A172 (cell line): ENCODE data around the gene CREB3L1. TPM values are rescaled to one million over a fixed set of nuclear protein-coding genes. Genes with fewer than 3 reads are reported as not detected.

Experiments
- DNase-seq: peaks from one replicate; pipeline ENCODE4 v3.0.0-alpha.2; 2015; ENCODE audit warnings: low spot score
- total RNA-seq: library from RNA; depleted of rRNA; stranded (reverse); fragments of >200 nt; shearing (Covaris generic); gene quantifications from 2 replicates; pipeline ENCODE4 v1.2.3, GENCODE V29; 2014; rRNA removed

The CREB3L1 gene, protein sequence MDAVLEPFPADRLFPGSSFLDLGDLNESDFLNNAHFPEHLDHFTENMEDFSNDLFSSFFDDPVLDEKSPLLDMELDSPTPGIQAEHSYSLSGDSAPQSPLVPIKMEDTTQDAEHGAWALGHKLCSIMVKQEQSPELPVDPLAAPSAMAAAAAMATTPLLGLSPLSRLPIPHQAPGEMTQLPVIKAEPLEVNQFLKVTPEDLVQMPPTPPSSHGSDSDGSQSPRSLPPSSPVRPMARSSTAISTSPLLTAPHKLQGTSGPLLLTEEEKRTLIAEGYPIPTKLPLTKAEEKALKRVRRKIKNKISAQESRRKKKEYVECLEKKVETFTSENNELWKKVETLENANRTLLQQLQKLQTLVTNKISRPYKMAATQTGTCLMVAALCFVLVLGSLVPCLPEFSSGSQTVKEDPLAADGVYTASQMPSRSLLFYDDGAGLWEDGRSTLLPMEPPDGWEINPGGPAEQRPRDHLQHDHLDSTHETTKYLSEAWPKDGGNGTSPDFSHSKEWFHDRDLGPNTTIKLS
- 7.5 and 15.4 TPM in 2 replicates for total RNA-seq

DNA sequence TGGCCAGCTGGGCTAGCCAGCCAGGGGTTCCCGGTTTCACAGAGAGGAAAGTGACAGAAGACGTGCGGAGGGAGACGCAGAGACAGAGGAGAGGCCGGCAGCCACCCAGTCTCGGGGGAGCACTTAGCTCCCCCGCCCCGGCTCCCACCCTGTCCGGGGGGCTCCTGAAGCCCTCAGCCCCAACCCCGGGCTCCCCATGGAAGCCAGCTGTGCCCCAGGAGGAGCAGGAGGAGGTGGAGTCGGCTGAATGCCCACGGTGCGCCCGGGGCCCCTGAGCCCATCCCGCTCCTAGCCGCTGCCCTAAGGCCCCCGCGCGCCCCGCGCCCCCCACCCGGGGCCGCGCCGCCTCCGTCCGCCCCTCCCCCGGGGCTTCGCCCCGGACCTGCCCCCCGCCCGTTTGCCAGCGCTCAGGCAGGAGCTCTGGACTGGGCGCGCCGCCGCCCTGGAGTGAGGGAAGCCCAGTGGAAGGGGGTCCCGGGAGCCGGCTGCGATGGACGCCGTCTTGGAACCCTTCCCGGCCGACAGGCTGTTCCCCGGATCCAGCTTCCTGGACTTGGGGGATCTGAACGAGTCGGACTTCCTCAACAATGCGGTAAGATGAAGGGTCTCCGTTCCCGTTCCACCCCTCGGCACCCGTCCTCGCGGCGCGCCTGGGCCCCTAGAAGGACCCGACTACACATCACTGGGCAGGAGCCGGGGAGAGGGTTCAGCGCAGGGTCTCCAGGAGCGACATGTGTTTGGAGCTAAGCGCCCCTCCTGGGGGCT, at the start of gene CREB3L1:
TSS of gene CREB3L1 (plus strand) at position 41 of the 765 bp plus-strand sequence. CDS start at position 491, 450 bp downstream.
- DNase-seq, result no peak

DNA sequence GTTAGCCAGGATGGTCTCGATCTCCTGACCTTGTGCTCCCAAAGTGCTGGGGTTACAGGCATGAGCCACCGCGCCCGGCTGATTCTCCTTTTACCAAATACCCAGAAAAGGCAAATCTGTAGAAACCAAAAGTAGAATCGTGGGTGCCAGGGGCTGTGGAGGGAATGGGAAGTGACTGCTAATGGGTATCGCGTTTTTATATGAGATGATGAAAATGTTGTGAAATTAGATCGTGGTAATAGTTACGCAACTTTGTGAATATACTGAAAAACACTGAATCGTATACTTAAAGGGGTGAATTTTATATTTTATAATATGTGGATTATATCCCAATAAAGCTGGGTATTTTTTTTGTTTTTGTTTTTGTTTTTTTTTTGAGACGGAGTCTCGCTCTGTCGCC, 48.2 kb upstream of the CREB3L1 start:
- no peak for DNase-seq

DNA sequence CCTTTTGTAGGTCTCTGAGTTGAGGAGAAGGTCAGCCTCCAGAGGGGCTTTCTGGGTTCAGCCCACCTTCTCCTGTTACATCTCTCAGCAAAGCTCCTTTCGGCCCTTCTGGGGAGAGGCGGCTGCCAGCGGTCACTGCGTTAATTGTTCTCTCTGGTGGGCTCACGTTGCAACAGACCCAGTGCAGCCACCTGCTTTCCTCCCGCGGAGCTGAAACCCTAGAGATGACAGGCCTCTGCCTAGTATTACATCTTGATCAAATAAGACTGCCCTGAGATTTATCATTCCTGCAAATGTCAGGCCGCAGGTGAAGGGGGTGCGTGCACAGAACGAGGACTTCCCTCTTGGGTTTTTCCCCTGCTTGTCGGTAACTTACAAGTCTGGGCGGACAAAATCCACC, 43.2 kb upstream of the CREB3L1 start:
- no peak for DNase-seq

DNA sequence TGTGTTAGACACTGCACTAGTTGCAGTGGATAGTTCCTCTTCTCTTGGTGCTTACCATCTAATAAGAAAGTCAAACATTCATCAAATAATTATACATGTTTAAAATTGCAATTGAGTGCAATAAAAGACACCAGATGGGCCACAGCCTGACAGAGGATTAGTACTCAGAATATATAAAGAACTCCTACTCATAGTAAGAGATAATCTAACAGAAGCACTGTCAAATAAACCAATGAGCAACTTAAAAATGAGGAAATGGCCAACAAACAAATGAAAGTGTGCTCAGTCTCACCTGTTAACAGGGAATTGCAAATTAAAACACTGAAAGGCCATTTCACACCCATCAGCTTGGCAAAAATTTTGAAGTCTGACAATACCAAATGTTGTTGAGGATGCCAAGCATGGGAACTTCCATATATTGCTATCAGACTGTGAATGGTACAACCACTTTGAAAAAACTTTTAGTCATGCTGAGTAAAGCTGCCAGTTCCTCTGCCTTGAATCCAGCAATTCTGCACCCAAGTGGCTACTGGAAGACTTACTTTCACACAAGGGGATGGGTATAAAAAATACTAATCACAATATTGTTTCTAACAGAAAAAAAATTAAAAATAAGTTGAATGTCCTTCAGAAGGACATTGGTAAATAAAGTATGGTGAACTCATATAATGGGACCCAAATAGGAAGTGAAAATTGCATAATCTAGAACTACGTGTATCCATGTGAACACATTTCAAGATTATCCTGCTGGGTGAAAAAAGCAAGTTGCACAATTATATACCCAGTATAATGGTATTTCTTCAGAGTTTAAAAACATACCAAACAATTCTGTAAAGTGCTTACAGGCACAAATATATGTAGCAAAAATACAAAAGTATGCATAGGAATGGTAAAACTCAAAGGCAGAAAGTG, 41.4 kb upstream of the CREB3L1 start:
- DNase-seq, result no peak

DNA sequence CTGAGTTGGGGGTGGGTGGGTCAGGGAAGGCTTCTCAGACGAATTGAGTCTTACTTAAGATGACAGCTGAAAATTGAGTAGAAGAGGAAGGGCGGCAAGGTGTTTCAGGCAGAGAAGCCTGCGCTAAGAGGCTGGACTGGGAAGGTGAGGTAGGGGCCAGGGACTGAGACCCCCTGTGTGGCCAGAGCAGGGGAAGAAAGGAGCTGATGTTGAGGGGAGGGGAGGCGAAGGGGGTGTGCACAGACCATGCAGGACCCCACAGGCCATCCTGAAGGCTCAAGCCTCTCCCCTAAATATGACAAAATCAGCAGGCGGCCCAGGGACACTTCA, 40.6 kb upstream of the CREB3L1 start:
- no peak for DNase-seq

DNA sequence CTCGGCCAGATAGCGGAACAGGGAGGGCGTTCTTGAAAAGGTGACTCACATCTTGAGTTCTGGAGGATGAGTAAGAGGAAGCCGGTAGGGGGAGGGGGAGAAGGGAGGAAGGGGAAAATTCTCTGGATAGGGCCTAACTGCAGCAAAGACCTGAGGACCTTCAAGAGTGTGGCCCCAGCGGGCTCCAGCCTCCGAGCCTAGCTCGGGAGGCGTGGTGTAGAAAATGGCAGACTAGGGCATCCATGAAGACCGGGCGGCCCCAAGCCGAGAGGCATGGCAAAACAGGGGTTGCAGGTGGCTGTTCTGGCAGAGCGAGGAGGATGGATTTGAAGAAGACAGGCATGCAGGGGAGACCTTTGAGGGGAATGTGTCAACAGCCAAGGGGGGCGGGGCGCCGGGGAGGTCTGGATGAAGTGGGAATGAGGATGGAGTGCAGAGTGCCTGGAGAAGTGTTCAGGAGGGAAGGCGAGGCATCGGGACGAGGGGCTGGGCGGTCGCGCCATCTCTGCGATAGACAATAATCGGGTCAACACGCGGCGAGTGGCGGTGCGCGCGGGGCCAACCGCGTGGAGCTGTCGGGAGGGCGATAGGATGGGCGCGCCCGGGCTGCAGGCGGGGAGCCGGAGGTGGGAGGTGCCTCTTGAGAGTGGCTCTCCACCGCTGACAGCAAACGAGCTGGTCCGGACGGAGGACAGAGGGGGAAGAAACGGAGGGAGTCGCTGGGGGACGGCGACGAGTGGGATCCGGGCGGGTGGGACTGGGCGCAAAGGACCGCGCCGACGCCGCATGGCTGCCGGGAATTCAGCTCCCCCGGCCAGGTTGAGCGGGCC, 40.0 kb upstream of the CREB3L1 start:
- peak; percentile 98 for DNase-seq

DNA sequence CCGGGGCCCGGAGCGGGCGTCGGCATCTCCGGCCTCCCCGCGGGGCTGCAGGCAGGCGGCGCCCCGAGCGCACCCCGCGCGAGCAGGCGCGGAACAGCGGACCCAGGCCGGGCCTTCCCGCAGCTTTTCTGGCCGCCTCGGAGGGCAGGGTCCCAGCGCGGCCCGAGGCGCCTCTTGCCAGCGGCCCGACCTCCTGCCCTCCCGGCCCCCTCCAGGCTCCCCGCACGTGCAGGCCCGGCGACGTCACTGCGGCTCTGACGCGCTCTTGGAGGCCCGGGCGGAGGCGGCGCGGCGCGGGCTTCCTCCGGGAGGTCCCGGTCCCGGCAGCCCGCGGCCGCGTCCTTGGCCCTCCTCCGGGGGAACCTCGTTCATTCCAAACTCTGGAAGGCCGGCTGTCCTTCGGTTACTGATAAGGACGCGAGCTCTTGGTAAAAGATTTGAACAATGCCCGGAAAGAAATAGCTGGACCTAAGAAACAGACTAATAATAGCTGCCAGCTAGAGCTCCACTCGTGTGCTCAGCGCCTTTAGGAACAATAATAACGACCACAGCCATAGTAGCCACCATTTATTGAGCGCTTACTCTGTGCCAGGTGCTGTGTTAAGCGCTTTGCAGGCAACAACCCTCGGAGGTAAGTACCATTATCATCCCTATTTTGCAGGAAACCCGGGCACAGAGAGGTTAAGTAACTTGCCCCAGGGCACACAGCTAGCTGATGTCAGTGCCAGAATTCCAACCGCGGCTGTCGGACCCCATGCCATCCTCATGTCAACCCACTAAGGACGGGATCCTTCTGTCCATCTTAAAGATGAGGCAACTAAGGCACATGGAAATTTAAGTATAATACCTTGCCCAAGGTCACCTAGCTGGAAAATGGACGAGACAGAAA, 39.1 kb upstream of the CREB3L1 start:
- DNase-seq, result peak; percentile 27

DNA sequence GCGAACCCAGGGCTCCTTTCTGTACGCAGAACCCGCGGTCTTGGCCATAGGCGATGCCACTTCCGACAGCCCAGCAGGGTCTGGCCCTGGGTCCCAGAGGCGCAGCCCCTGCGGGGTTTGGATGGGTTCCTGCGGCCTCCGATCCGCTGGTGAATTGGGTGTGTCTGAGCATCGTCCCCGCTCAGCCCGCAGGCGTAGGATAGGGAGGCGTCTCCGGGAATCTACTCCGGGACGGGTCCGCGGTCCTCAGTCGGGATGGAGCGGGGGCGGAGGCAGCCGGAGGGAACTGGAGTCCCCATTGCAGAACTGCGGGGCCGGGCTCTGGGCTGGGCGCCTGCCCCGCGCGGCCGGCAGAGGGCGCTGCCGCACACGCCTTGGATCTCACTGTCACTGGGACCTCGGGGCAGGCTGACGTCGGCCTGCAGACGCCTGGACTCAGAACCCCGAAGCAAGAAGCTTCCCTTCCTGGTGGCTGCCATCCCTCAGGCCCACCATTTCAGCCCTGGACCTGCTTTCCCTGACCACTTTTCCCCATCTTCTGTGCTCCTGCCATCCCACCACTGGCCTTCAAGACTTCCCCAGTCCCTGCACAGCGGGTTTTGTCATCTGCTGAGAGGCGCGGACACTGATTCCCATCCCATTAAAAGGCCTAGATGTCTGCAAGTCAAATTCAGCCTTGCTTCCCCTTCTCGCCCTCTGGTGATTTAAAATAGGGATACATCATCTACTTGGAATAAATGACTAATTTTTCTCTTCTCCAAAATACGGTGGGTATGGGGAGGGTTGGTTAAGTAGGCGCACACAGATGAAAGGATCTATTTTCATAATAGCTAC, 38.3 kb upstream of the CREB3L1 start:
- peak; percentile 74 for DNase-seq

DNA sequence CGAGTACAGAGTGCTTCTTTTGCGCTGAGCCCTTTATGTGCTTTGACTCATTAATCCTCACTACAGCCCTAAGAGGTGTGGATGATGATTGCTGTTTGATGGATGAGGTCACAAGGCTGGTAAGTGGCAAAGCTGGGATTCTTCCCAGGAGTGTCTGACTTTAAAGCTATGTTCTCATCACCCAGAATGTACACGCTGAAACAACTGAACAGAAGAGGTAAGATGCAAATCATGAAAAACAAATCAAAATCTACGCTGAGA, 37.7 kb upstream of the CREB3L1 start:
- DNase-seq, result peak; percentile 83

DNA sequence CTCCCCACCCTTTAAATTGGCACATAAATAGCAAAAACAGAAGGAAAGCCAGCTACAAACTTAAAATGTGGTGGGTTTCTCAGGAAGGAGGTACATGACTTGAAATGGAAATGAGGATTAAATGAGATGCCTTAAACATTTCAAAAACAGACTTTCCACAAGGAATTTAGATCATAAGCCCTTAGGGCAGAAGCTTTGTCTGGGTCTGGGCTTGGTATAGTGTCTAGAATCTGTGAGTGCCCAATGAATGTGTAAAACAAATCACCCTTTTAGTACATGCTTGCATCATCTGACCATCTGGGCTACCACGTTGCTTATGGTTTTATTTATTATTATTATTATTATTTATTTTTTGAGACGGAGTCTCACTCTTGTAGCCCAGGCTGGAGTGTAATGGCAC, 37.1 kb upstream of the CREB3L1 start:
- no peak for DNase-seq

DNA sequence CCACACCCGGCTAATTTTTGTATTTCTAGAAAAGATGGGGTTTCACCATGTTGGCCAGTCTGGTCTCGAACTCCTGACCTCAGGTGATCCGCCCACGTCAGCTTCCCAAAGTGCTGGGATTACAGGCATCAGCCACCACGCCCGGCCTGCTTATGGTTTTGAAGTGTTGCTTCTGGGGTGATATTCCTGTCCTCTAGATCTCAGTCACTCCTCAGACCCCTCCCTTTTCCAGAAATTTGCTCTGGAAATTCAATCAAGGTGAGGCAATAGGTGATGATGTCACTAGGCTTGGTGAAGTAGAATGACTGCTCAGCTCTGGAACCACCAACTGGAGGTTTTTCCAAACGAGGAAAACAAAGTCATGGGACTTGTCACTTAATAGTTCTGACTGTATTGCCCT, 36.6 kb upstream of the CREB3L1 start:
- no peak for DNase-seq

DNA sequence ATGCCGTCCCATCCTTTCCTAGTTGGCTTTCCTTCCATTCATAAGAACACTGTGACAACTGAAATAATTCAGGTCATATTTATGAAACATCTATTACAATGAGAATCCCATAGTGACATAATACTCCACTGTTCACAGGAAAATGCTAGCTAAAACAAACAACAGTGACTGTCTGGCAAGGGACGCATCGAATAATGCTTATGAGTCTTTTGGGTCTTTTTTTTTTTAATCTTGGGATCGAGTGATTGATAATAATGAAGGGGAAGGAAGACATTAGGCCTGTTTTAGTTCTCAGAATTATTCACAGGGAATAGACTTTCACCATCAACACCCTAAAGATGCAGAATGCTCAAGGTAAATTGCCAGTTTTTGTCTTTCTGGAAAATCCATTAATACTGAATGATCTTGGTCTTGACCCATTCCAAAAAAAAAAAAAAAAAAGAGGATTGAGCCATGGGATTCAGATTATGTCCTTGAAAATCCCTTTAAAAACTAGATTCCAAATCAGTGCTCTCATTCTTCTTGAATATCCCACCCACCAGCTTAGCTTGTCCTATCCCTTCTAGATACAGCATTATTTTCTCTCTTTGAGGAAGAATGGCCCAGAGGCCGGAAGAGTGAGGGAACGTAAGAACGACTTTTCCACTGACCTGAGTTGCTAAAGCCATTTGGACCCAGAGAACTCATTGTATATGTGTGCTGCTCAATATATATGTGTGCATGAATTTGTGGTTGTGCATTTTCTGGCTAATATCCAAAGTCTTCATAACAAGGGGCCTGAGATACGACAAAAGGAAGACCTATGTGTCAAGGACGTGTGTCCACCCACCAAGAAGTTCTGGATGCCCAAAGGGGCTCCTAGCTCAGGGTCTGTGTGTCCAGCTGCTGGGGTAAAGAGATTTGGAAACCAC, 35.2 kb upstream of the CREB3L1 start:
- no peak for DNase-seq

DNA sequence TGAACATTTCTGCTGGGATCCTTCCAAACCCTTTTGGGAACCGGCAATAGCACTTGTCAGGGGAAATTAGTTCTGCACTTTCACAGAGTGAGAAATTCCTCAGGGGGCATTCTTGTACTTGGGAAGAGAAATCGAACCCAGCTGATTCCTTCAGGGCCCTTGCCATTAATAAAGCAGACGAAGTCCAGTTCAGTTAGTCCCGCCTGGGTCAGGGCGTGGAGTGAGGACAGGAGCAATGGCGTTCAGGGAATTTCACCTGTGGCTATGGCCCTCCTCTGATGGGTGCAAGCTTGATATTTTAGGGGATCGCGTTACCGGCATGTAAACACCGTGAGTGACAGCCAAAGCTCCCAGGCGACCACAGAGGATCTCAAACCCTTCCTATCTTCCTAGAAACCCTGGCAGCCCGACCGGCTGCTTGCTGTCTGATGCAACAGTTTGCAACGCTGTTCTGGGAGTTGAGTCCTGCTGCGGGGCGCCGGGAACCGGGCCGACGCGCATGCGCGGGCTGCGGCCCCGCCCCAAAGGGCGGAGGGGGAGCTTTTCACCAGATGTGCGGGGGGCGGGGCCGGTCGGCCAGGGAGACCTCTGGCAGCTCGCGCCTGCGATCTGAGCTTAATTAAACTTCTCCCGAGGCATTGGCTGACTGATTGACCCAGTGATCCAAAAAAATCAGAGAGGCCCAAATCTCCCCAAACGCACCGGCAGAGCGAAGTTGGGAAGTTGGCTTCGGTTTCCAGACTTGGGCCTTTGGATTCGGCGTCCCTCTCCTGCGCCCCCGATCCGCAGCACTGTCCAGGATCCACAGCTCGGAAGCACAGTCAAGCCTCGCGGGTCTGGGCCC, 34.3 kb upstream of the CREB3L1 start:
- DNase-seq, result peak; percentile 88

DNA sequence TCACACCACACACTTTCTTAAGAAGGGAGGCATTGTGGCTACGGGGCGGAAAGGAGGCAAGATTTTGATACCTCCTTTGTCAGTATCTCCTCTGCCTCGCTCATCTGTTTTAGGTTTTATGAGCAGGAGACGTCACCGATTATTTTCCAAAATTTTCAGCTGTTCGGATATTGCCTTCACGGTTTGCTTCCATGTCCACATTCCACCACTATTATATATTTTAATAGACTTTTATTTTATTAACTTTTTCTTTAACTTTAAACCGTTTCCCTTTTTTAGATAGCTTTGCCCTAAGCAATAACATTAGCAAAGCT, 33.7 kb upstream of the CREB3L1 start:
- DNase-seq, result no peak

DNA sequence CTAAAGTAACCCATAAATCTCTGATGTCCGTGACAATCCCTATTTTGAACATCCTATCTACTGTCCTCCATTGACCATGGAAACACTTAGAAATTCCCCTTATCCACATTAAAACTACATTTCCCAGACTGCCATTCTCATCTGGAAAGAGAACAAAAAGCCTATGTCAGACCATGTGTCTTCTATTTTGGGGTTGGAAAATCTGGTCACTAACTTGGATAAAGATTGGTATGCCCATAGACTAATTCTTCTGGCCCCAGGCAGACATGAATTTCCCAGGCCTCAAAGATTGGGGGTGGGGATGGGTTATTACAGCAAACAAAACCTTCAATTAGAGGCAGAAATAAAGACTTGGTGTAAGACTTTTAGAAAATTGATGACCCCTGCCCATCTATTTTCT, 30.9 kb upstream of the CREB3L1 start:
- peak; percentile 18 for DNase-seq

DNA sequence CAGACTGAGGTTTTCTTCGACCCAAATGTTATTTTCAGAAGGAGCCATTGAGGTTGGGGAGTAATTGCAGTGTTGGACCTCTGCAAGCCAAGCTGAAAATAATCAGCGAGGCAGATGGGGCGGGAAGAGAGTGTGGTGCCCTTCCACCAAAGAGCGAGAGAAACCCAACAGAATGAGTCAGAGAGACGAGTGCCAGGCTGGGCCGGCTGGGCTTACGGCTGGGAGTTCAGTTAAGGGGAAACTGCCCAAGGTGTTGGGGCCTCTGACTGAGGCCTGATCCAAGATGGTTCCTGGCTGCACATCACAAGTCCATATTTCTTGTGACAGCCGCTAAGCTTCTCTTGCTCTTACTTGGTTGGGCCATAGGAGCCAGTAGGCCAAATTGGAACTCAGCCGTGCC, 30.4 kb upstream of the CREB3L1 start:
- peak; percentile 77 for DNase-seq

DNA sequence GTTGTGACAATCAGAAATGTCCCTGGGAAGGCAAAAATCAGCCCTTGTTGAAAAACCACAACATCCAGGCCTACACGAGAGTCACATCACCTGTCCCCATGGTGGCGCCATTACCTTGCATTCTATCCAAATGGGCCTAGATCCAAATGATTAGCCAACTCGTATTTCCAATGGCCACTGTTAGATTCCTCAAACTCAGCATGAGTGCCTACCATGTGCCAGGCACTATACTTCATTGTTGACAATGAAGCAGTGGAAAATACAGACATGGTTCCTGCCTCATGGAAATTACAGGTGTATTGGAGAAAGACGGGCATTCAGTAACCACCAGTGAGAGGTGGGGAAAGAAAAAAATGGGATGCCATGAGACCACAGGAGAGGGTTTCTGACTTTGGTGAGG, 29.8 kb upstream of the CREB3L1 start:
- peak; percentile 79 for DNase-seq
